ENCODE results near the gene THOP1. TPM values are rescaled to one million over a fixed set of nuclear protein-coding genes. Genes with fewer than 3 reads are reported as not detected.

THOP1 gene
- total RNA-seq, 1 donor from 2014 or later, result 79.0 TPM

DNA sequence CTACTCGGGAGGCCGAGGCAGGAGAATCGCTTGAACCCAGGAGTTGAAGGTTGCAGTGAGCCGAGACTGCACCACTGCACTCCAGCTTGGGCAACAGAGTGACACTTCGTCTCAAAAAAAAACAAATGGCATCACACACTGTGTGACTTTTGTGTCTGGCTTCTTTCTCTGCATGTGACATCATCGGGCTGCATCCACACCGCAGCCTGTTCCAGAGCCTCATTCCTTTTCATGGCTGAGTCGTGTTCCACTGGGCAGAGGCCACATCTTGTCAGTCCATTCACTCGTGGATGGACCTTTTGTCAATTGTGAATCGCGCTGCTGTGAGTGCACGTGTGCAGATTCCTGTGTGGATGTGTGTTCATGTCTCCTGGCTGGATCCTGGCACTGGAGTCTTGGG lies 8.3 kb downstream of the THOP1 start:
- no peak for TF ChIP-seq CTCF (IDR thresholded peaks at IDR 0.05; ENCODE audit: insufficient read depth, low read length, poor library complexity, severe bottlenecking)
- DNase-seq (ENCODE audit: low read depth), result no peak
- Histone ChIP-seq H3K4me3 (ENCODE audit: low read depth, low read length) (no peak overlapping the region), H3K27me3 (ENCODE audit: control insufficient read depth, insufficient read depth, low read length) (no peaks in the 10 kb centered on the region), H3K36me3 (ENCODE audit: control insufficient read depth, insufficient read depth, low read length) (no peaks in the 10 kb centered on the region)

GRCh38 chr19:2795827-2796658 lies 10.7 kb downstream of the THOP1 start:
- Histone ChIP-seq H3K4me3 (ENCODE audit: low read depth, low read length) (no peak overlapping the region), H3K36me3 (ENCODE audit: control insufficient read depth, insufficient read depth, low read length) (no peaks in the 10 kb centered on the region), H3K27me3 (ENCODE audit: control insufficient read depth, insufficient read depth, low read length) (no peaks in the 10 kb centered on the region)
- TF ChIP-seq CTCF (IDR thresholded peaks at IDR 0.05; ENCODE audit: insufficient read depth, low read length, poor library complexity, severe bottlenecking), result no peak
- no peak for DNase-seq (ENCODE audit: low read depth)

DNA sequence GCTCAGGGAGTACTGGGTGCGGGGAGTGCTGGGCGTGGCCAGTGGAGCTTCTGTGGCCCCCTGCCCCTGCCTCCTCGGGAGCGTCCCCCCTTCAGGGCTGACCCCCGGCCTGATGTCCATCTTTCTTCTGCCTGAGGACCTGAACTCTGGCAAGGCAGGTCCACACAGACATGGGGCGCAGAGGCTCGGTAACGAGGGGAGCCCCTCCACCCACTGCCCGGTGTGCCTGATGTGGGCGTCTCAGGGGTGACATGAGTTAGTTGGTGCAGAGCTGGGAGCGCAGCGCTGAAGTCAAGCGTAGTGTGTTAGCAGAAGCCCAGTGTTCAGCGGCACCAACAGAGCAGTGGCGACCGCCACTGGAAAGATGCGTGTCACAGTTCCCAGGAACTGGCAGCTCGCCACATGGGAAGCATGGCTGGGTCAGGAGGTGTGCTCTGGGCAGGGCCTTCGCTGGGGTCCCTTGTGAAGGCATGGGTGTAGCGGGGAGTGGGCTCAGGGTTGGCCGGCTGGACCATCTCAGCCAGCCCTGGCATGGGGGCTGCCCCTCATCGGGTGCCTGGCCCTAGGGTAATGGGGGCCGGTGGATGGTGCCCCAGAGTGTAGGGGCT lies 11.5 kb downstream of the THOP1 start:
- H3K27me3 ChIP-seq (ENCODE audit: control insufficient read depth, insufficient read depth, low read length), result no peaks in the 10 kb centered on the region
- DNase-seq (ENCODE audit: low read depth), result no peak
- H3K4me3 ChIP-seq (ENCODE audit: low read depth, low read length), result no peak overlapping the region
- no peak for TF ChIP-seq CTCF (IDR thresholded peaks at IDR 0.05; ENCODE audit: insufficient read depth, low read length, poor library complexity, severe bottlenecking)
- H3K36me3 ChIP-seq (ENCODE audit: control insufficient read depth, insufficient read depth, low read length), result no peaks in the 10 kb centered on the region

DNA sequence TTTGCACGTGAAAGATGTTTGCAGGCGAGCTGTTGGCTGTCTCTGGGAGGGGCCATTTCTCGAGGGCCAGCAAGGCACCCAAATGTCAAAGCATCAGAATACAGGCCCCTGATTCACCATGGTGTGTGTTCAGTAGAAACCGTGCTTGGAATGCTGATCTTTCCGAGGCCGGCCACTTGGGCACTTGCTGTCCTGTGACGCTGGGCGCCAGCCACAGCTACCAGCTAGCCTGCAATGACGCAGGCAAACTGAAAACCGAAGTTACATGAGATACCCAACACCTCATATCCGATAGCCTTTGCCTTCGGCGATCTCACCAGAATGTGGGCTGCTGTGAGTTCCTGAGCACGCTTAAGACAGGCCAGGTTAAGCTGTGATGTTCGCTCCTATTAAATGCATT lies 12.0 kb downstream of the THOP1 start:
- TF ChIP-seq CTCF (IDR thresholded peaks at IDR 0.05; ENCODE audit: insufficient read depth, low read length, poor library complexity, severe bottlenecking), result no peak
- Histone ChIP-seq H3K27me3 (ENCODE audit: control insufficient read depth, insufficient read depth, low read length) (no peaks in the 10 kb centered on the region), H3K36me3 (ENCODE audit: control insufficient read depth, insufficient read depth, low read length) (no peaks in the 10 kb centered on the region)

GRCh38 chr19:2798158-2798685 lies 12.9 kb downstream of the THOP1 start:
- no peak for TF ChIP-seq CTCF (IDR thresholded peaks at IDR 0.05; ENCODE audit: insufficient read depth, low read length, poor library complexity, severe bottlenecking)
- no peak overlapping the region for H3K4me3 ChIP-seq (ENCODE audit: low read depth, low read length)
- DNase-seq (ENCODE audit: low read depth), result no peak
- no peaks in the 10 kb centered on the region for H3K27me3 ChIP-seq (ENCODE audit: control insufficient read depth, insufficient read depth, low read length)
- H3K36me3 ChIP-seq (ENCODE audit: control insufficient read depth, insufficient read depth, low read length), result no peaks in the 10 kb centered on the region

More for the DNA sequence above, 12.0 kb downstream of the THOP1 start:
- DNase-seq (ENCODE audit: low read depth), result no peak
- no peak overlapping the region for H3K4me3 ChIP-seq (ENCODE audit: low read depth, low read length)

Measured in kidney epithelial cell (primary cell).